DMS114 treated with DMSO at 0.1 percent for 48 hours (cell line): ENCODE measurements around the gene MMD.
"Not testable (repeated sequence)": the region's sequence is repeated elsewhere in the genome, so short reads cannot be mapped to it uniquely, and the experiment has no call there.

ENCODE experiments used
- DNase-seq: peaks from one replicate; lab custom pipeline; 2025; ENCODE audit not compliant: unreplicated experiment; lab: John Stamatoyannopoulos, UW

MMD gene

DNA sequence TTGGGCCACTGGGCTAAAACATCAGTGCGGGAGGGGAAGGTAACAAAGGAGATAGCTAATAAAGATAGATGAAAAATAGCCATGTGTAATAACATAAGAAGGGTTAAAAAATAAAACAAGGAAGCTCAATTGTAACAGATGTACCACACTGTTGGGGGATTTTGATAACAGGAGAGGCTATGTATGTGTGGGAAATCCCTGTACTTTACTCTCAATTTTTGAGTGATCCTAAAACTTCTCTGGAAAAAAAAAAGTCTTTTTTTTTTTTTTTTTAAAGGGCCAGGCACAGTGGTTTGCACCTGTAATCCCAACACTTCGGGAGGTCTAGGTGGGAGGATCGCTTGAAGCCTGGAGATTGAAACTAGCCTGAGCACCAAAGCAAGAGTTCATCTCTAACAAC is 1.9 kb upstream of the MMD start:
- DNase-seq, result no peak

GRCh38 chr17:55422828-55423164 is 1.2 kb upstream of the MMD start:
- DNase-seq, result not testable (repeated sequence)

DNA sequence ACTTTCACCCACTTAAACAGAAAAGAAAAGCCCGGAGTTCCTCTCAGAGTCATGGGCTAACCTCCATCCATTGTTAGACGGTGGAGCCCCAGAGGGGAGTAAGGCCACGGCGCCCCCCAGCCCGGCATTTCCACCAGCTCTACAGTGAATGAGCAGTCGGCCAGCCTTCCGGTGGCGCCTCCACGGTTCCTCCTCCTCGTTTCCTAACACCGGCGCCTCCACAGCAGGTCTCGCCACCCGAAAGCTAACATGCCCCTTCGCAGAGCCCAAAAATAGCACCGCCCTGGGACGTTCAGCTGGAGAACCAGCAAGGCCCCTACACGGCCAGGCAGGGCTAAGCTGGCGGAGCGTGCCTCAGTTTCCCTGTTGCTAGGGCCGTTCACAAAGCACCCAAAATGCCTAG is 858 bp downstream of the MMD start:
- DNase-seq, result no peak

GRCh38 chr17:55420067-55420775 is 1.4 kb downstream of the MMD start:
- no peak for DNase-seq

DNA sequence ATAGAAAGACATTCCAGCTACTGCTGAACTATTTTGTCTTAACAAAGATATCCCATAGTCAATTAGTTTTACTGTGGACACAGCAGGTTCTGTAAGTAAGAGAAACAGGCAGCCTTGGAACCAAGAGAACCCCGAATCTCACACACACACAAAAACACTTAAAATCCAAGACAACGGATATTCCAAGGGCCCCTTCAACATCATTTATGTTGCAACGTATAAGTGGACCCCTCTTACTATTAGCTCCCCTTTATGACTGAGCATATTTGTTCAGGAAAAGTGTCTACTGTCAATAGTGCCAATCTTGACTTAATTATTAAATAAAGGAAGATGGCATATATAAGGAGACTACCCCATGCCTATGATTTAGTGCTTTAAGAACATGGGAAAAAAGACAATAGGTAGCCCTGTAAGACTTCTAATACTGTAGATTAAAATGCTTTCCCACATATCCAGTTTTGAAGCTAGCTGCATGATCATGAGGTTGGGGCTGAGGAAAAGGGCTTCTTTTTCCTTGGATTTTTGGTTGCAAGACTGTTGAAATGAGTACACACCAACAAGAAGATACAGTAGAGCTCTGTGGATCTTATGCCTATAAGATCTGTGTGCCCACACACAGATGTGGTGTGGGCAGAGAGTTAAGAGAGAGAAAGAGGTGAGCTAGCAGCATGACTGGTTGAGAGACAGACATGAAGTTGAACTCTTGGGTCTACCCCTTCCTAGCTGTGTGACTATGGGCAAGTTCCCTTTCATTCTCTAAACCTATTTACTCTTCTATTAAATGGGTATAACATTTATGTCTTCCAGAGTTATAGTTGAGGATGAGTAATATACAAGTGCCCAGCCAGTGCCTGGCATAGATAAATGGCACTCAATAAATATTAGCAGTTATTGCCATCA is 3.0 kb downstream of the MMD start:
- DNase-seq, result no peak

- DNase-seq, result no peak
Measured at GRCh38 chr17:55417411-55418268, 4.0 kb downstream of the MMD start.

GRCh38 chr17:55416470-55417052 is 5.1 kb downstream of the MMD start:
- DNase-seq, result no peak

DNA sequence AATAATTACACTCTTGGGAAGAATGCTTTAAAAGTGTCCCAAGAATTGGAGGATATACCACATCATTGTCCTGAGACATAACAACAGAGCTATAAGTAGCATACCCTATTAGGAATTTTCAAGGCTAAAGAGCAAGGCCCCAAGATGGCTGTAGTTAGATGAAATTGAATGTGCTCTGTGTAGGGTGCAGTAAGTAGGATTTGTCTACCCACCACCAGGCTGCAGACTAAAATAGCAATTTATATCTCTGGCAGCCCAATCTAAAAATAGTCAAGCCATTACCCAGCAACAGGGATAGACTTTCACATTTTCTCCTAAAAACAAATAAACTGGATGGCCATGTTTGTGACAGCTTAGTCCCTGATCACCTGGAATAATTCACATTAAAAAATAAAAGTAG is 5.6 kb downstream of the MMD start:
- no peak for DNase-seq

GRCh38 chr17:55414983-55415382 is 6.7 kb downstream of the MMD start:
- no peak for DNase-seq

GRCh38 chr17:55413825-55414489 is 7.7 kb downstream of the MMD start:
- DNase-seq, result no peak

DNA sequence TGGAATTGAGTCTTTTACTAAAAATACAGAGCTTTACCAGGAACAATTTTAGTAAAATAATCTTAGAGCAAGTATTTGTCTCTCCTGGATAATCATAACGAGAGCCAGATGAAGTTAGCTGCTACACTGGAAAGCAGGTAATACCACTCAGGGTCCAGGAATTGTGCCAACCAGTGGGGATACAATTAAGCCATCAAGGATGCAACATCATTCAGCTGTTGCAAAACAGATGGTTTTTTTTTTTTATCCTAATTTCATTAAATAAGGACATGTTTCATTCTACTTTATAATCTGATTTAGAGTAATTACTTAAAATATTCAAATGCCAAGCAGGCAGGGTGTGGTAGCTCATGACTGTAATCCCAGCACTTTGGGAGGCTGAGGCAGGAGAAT is 10.2 kb downstream of the MMD start:
- DNase-seq, result no peak

GRCh38 chr17:55410722-55411462 is 10.7 kb downstream of the MMD start:
- no peak for DNase-seq

- no peak for DNase-seq
Measured at GRCh38 chr17:55409030-55409800, 12.4 kb downstream of the MMD start.

- DNase-seq, result no peak
Measured at GRCh38 chr17:55407641-55408566, 13.7 kb downstream of the MMD start.

- no peak for DNase-seq
Measured at GRCh38 chr17:55405600-55405999, 16.0 kb downstream of the MMD start.

GRCh38 chr17:55404197-55404596 is 17.4 kb downstream of the MMD start:
- DNase-seq, result not testable (repeated sequence)

DNA sequence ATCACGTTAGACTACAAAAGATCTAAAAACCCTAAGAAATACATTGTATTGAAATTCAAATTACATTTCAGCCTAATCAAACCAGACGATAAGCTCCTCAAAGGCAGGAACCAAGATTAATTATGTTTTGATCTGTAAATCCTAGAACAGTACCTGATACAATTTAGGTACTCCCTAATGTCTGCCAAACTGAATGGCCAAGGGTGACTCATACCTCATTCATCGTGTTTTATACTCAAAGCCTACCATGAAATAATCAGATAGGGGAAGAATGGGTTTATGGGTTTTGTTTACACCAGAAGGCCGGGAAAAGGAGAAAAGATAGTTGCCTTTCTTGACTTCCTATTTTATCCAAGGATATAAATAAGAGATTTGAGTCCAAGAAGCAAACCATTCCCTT is 19.3 kb downstream of the MMD start:
- no peak for DNase-seq

- no peak for DNase-seq
Measured at GRCh38 chr17:55398689-55399088, 22.9 kb downstream of the MMD start.
